GM23338 (cell line): ENCODE data around the gene SPRYD4. TPM values are rescaled to one million over a fixed set of nuclear protein-coding genes. Genes with fewer than 3 reads are reported as not detected.

Source experiments
- ATAC-seq: fragments of 200-7000 bp; cut with Tn5 transposase; 3 replicates; pipeline ENCODE4 v1.9.1; 2020
- DNase-seq: peaks from one replicate; pipeline ENCODE4 v3.0.0-alpha.2; 2015; ENCODE audit warnings: low spot score
- H2AFZ ChIP-seq: fragments of 200-600 bp; sonication (generic); 2 replicates; pipeline ENCODE4 v1.8.0; 2016; ENCODE audit warnings: antibody characterized with exemption, mild to moderate bottlenecking, moderate library complexity
- H3F3A ChIP-seq: fragments of 200-600 bp; sonication (generic); replicated peaks from 2 replicates; pipeline ENCODE4 v1.8.0; 2017; ENCODE audit warnings: antibody characterized with exemption, mixed run types, low read depth
- H3K27ac ChIP-seq: fragments of 200-600 bp; sonication (generic); 2 replicates; pipeline ENCODE4 v1.6.1; 2016; ENCODE audit warnings: low read depth
- H3K27me3 ChIP-seq: fragments of 200-600 bp; sonication (generic); 2 replicates; pipeline ENCODE4 v1.8.0; 2016; ENCODE audit warnings: mild to moderate bottlenecking, mixed run types, moderate library complexity; ENCODE audit not compliant: insufficient read depth
- H3K36me3 ChIP-seq: fragments of 200-600 bp; sonication (generic); 2 replicates; pipeline ENCODE4 v1.8.0; 2016; ENCODE audit warnings: mild to moderate bottlenecking; ENCODE audit not compliant: insufficient read depth
- H3K4me1 ChIP-seq: fragments of 200-600 bp; sonication (generic); 2 replicates; pipeline ENCODE4 v1.8.0; 2016; ENCODE audit warnings: mild to moderate bottlenecking, moderate library complexity; ENCODE audit not compliant: insufficient read depth
- H3K4me2 ChIP-seq: fragments of 200-600 bp; sonication (generic); 2 replicates; pipeline ENCODE4 v1.7.1; 2017; ENCODE audit warnings: mixed run types
- H3K4me3 ChIP-seq: fragments of 200-600 bp; sonication (generic); 2 replicates; pipeline ENCODE4 v1.6.1; 2016; ENCODE audit warnings: mixed run types
- H3K79me2 ChIP-seq: fragments of 200-600 bp; sonication (generic); replicated peaks from 2 replicates; pipeline ENCODE4 v1.8.0; 2017; ENCODE audit warnings: mild to moderate bottlenecking; ENCODE audit not compliant: insufficient read depth
- H3K9me2 ChIP-seq: fragments of 200-600 bp; sonication (generic); 2 replicates; pipeline ENCODE4 v1.8.0; 2017; ENCODE audit not compliant: insufficient read depth
- H4K20me1 ChIP-seq: fragments of 200-600 bp; sonication (generic); replicated peaks from 2 replicates; pipeline ENCODE4 v1.8.0; 2017; ENCODE audit warnings: mild to moderate bottlenecking; ENCODE audit not compliant: insufficient read depth
- H3K27ac Mint-ChIP-seq: 2 replicates; pipeline ENCODE4 v1.8.0; 2020; ENCODE audit warnings: inconsistent platforms, mild to moderate bottlenecking, moderate library complexity, mixed read lengths
- H3K27me3 Mint-ChIP-seq: 3 replicates; pipeline ENCODE4 v1.8.0; 2022; ENCODE audit warnings: low read depth, mild to moderate bottlenecking, moderate library complexity, mixed read lengths, inconsistent platforms; ENCODE audit not compliant: insufficient read depth, poor library complexity
- H3K36me3 Mint-ChIP-seq: 3 replicates; pipeline ENCODE4 v1.8.0; 2021; ENCODE audit warnings: low read depth, mild to moderate bottlenecking, inconsistent platforms, moderate library complexity, mixed read lengths
- H3K4me1 Mint-ChIP-seq: 3 replicates; pipeline ENCODE4 v1.8.0; 2020; ENCODE audit warnings: mild to moderate bottlenecking, inconsistent platforms, mixed read lengths
- H3K4me3 Mint-ChIP-seq: 3 replicates; pipeline ENCODE4 v1.8.0; 2021; ENCODE audit warnings: moderate library complexity, mild to moderate bottlenecking, inconsistent platforms, mixed read lengths
- H3K9me3 Mint-ChIP-seq: 3 replicates; pipeline ENCODE4 v1.8.0; 2020; ENCODE audit warnings: moderate library complexity, mild to moderate bottlenecking, inconsistent platforms, mixed read lengths
- CREB1 ChIP-seq: fragments of 250-450 bp; sonication (Bioruptor Pico); IDR thresholded peaks from 2 replicates; pipeline ENCODE4 v1.5.0; 2020; ENCODE audit warnings: low read depth, mild to moderate bottlenecking, moderate library complexity
- EZH2 ChIP-seq: fragments of 200-600 bp; sonication (generic); IDR thresholded peaks from one replicate; pipeline ENCODE4 v1.8.0; 2017; ENCODE audit warnings: antibody characterized with exemption, mild to moderate bottlenecking, low read depth; ENCODE audit not compliant: unreplicated experiment
- EZH2phosphoT487 ChIP-seq: fragments of 200-600 bp; sonication (generic); IDR thresholded peaks from one replicate; pipeline ENCODE4 v1.8.1; 2018; ENCODE audit warnings: antibody characterized with exemption; ENCODE audit not compliant: unreplicated experiment
- JUNB ChIP-seq: IDR thresholded peaks from one replicate; pipeline ENCODE4 v1.6.1; 2016; ENCODE audit warnings: antibody characterized with exemption; ENCODE audit not compliant: unreplicated experiment
- NANOG ChIP-seq: IDR thresholded peaks from 2 replicates; pipeline ENCODE4 v1.6.1; 2016; ENCODE audit warnings: antibody characterized with exemption, borderline replicate concordance
- STAT1 ChIP-seq: IDR thresholded peaks from one replicate; pipeline ENCODE4 v1.6.1; 2016; ENCODE audit warnings: antibody characterized with exemption; ENCODE audit not compliant: unreplicated experiment
- ZNF114 ChIP-seq: fragments of 250-450 bp; sonication (Bioruptor Pico); IDR thresholded peaks from 2 replicates; pipeline ENCODE4 v1.5.0; 2020; ENCODE audit warnings: mild to moderate bottlenecking, moderate library complexity
- ZNF331 ChIP-seq: fragments of 250-450 bp; sonication (Bioruptor Pico); IDR thresholded peaks from 2 replicates; pipeline ENCODE4 v1.5.0; 2020; ENCODE audit warnings: low read depth, mild to moderate bottlenecking, moderate library complexity
- polyA plus RNA-seq: library from polyadenylated mRNA; unstranded; fragments of >200 nt; fragmentation: Nextera tagmentation; extraction: Ambion mirVana; gene quantifications from 2 replicates; pipeline ENCODE4 v1.2.1, GENCODE V29; 2016
- total RNA-seq: library from RNA; depleted of rRNA; stranded (reverse); fragments of >200 nt; shearing (Covaris generic); gene quantifications from 2 replicates; pipeline ENCODE4 v1.2.3, GENCODE V29; 2014
- TF ChIP-seq, protein P1 (sequence below): fragments of 250-450 bp; sonication (Bioruptor Pico); IDR thresholded peaks from 2 replicates; pipeline ENCODE4 v1.5.0; 2020; ENCODE audit warnings: mild to moderate bottlenecking, moderate library complexity

Gene SPRYD4
- total and polyA plus RNA-seq, 2 experiments from 2014 or later, result 2.1 to 3.1 TPM

DNA sequence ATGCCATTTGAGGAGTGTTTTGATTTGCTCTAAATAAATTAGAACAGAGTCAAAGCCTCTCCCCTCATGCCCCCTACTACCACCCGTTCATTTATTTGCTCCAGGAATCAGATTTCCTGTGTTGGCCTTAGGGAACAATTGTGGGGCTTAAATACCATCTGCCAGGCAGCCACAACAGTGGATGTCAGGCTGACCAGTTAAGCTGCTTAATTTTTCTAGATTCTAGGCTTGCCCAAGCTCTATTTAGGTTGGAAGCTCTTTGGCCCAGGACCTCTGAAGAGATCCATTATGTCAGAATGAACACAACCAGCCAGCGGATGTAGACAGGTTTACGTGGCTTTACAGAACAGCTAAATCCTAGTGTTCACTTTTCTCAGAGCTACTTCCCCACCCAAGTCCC lies 18.1 kb upstream of the SPRYD4 start:
- H3K27ac Mint-ChIP-seq, result no peak overlapping the region
- H3K36me3 Mint-ChIP-seq, result peaks cover 23% of the 10 kb centered on the region
- H3K4me3 Mint-ChIP-seq, result peak overlapping the region; percentile 86; the same call in 2 of the 3 replicates
- no peak overlapping the region for H3K27ac ChIP-seq
- peaks cover 23% of the 10 kb centered on the region for H3K4me1 ChIP-seq
- TF ChIP-seq STAT1, result no peak
- TF ChIP-seq ZNF114 (CRISPR knock-in tag), result no peak
- TF ChIP-seq, protein P1, sequence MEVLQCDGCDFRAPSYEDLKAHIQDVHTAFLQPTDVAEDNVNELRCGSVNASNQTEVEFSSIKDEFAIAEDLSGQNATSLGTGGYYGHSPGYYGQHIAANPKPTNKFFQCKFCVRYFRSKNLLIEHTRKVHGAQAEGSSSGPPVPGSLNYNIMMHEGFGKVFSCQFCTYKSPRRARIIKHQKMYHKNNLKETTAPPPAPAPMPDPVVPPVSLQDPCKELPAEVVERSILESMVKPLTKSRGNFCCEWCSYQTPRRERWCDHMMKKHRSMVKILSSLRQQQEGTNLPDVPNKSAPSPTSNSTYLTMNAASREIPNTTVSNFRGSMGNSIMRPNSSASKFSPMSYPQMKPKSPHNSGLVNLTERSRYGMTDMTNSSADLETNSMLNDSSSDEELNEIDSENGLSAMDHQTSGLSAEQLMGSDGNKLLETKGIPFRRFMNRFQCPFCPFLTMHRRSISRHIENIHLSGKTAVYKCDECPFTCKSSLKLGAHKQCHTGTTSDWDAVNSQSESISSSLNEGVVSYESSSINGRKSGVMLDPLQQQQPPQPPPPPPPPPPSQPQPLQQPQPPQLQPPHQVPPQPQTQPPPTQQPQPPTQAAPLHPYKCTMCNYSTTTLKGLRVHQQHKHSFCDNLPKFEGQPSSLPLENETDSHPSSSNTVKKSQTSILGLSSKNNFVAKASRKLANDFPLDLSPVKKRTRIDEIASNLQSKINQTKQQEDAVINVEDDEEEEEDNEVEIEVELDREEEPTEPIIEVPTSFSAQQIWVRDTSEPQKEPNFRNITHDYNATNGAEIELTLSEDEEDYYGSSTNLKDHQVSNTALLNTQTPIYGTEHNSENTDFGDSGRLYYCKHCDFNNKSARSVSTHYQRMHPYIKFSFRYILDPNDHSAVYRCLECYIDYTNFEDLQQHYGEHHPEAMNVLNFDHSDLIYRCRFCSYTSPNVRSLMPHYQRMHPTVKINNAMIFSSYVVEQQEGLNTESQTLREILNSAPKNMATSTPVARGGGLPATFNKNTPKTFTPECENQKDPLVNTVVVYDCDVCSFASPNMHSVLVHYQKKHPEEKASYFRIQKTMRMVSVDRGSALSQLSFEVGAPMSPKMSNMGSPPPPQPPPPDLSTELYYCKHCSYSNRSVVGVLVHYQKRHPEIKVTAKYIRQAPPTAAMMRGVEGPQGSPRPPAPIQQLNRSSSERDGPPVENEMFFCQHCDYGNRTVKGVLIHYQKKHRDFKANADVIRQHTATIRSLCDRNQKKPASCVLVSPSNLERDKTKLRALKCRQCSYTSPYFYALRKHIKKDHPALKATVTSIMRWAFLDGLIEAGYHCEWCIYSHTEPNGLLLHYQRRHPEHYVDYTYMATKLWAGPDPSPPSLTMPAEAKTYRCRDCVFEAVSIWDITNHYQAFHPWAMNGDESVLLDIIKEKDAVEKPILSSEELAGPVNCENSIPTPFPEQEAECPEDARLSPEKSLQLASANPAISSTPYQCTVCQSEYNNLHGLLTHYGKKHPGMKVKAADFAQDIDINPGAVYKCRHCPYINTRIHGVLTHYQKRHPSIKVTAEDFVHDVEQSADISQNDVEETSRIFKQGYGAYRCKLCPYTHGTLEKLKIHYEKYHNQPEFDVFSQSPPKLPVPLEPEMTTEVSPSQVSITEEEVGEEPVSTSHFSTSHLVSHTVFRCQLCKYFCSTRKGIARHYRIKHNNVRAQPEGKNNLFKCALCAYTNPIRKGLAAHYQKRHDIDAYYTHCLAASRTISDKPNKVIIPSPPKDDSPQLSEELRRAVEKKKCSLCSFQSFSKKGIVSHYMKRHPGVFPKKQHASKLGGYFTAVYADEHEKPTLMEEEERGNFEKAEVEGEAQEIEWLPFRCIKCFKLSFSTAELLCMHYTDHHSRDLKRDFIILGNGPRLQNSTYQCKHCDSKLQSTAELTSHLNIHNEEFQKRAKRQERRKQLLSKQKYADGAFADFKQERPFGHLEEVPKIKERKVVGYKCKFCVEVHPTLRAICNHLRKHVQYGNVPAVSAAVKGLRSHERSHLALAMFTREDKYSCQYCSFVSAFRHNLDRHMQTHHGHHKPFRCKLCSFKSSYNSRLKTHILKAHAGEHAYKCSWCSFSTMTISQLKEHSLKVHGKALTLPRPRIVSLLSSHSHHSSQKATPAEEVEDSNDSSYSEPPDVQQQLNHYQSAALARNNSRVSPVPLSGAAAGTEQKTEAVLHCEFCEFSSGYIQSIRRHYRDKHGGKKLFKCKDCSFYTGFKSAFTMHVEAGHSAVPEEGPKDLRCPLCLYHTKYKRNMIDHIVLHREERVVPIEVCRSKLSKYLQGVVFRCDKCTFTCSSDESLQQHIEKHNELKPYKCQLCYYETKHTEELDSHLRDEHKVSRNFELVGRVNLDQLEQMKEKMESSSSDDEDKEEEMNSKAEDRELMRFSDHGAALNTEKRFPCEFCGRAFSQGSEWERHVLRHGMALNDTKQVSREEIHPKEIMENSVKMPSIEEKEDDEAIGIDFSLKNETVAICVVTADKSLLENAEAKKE (CRISPR knock-in tag), result no peak
- TF ChIP-seq EZH2phosphoT487, result no peak
- no peak for TF ChIP-seq NANOG
- TF ChIP-seq EZH2, result no peak
- TF ChIP-seq ZNF331 (CRISPR knock-in tag), result no peak
- no peak for TF ChIP-seq CREB1 (CRISPR knock-in tag)
- no peak for TF ChIP-seq JUNB
- peaks cover 7% of the 10 kb centered on the region; the same call in 1 of the 3 replicates for H3K9me3 Mint-ChIP-seq
- no peaks in the 10 kb centered on the region for H3K27me3 ChIP-seq
- H3K79me2 ChIP-seq, result peaks cover 24% of the 10 kb centered on the region
- H3K9me2 ChIP-seq, result no peaks in the 10 kb centered on the region
- peaks cover 19% of the 10 kb centered on the region for H3K27me3 Mint-ChIP-seq
- H2AFZ ChIP-seq, result peak overlapping the region; percentile 89
- no peaks in the 10 kb centered on the region for H4K20me1 ChIP-seq
- no peak overlapping the region for H3K4me3 ChIP-seq
- DNase-seq (no peak), ATAC-seq (no peak)
- H3F3A ChIP-seq, result 0 out of 2 replicates have a peak, but pooled peaks cover 4% of the 10 kb centered on the region
- H3K4me2 ChIP-seq, result peak overlapping the region; percentile 78
- no peaks in the 10 kb centered on the region for H3K36me3 ChIP-seq
- peaks cover 43% of the 10 kb centered on the region for H3K4me1 Mint-ChIP-seq
